Adrenal gland (tissue), 12 donors: ENCODE measurements around the gene PPP3CA. TPM values are rescaled to one million over a fixed set of nuclear protein-coding genes. Genes with fewer than 3 reads are reported as not detected.

Experiments used
- DNase-seq, 7 donors: peaks; one replicate each; pipeline ENCODE4 v3.0.0-alpha.2; 2019 to 2020
- H3K27ac ChIP-seq, 5 donors: fragments of 200-600 bp; sonication (generic) in 4 of 5; 1 replicate in 3 of 5; 2 replicates in 2 of 5; pipeline versions ENCODE4 v1.5.1 to v1.8.0; 2016 to 2020; ENCODE audit warnings: mild to moderate bottlenecking in 1 of 5
- H3K27me3 ChIP-seq: fragments of 200-600 bp; 2 replicates; pipeline ENCODE4 v1.8.0; 2021
- H3K36me3 ChIP-seq, 2 donors: fragments of 200-600 bp; replicated peaks in 1 of 2; 1 replicate in 1 of 2; 2 replicates in 1 of 2; pipeline versions ENCODE4 v1.5.1 to v1.8.0; 2018 to 2022
- H3K4me1 ChIP-seq, 2 donors: fragments of 200-600 bp; replicated peaks in 1 of 2; 1 replicate in 1 of 2; 2 replicates in 1 of 2; pipeline versions ENCODE4 v1.5.1 to v1.8.0; 2018 to 2021
- H3K4me3 ChIP-seq, 4 donors: fragments of 200-600 bp; sonication (generic) in 3 of 4; one replicate each; pipeline ENCODE4 v1.5.1; 2016 to 2018
- H3K9me3 ChIP-seq, 3 donors: fragments of 200-600 bp; sonication (generic) in 1 of 3; replicated peaks in 1 of 3; 1 replicate in 2 of 3; 2 replicates in 1 of 3; pipeline versions ENCODE4 v1.5.1 to v1.8.0; 2016 to 2021
- CTCF ChIP-seq, 6 experiments: fragments of 450-650 bp in 4 of 6; fragments of 200-600 bp in 2 of 6; sonication (generic) in 1 of 6; IDR thresholded peaks; 1 replicate in 5 of 6; 2 replicates in 1 of 6; pipeline versions ENCODE4 v1.5.1 to v1.8.0; 2016 to 2021; ENCODE audit warnings: antibody characterized with exemption in 6 of 6, mild to moderate bottlenecking in 2 of 6, moderate library complexity in 1 of 6
- POLR2A ChIP-seq, 2 donors: fragments of 450-650 bp; IDR thresholded peaks; one replicate each; pipeline ENCODE4 v1.6.1; 2017; ENCODE audit warnings: antibody characterized with exemption in 2 of 2, mild to moderate bottlenecking in 2 of 2, moderate library complexity in 1 of 2
- WGBS, 4 donors: extraction: QIAGEN DNeasy Blood & Tissue Kit in 2 of 4; methylation state at CpG; one replicate each; pipeline versions ENCODE4 v1.1.5 to v1.1.7; 2013 to 2017; 5-methylcytosine and 5-hydroxymethylcytosine counted together
- intact Hi-C, 2 donors: fragments of 100-400 bp; cut with DNase I; formaldehyde crosslinking; loops; one replicate each; pipeline versions ENCODE4 v1.14.1 to v1.15.0; 2022 to 2023
- polyA plus RNA-seq, 3 donors: library from polyadenylated mRNA; stranded (reverse); fragments of 200-250 nt in 2 of 3; fragments of 350-450 nt in 1 of 3; fragmentation: Illumina TruSeq in 1 of 3; extraction: RNeasy Lipid Tissue Mini Kit (QIAGEN cat#74804) in 1 of 3; gene quantifications; one replicate each; pipeline ENCODE4 v1.2.3, GENCODE V29; 2013 to 2014
- total RNA-seq, 9 donors: library from RNA; depleted of rRNA in 4 of 9; stranded (reverse); fragments of >200 nt in 4 of 9; fragments of 120-200 nt in 1 of 9; fragmentation: NEBNext Ultra II Directional in 1 of 9; extraction: Animal tissue kit (Norgen Biotek cat#: 25700) in 1 of 9; gene quantifications; one replicate each; pipeline versions ENCODE4 v1.1.0 to v1.2.4, GENCODE V29; 2013 to 2023
- donor health status: healthy with polysubstance abuse.
- donor health status: Bipolar disorder and iron deficiency.
- donor health status: DM: yes; HTN: yes; CAD: no.
- donor health status: DM: no; HTN: no; CAD: no.
- donor health status: DM: no; HTN: no; CAD: no.
- donor health status: DM: yes; HTN: yes; CAD: no.

The PPP3CA gene
- total and polyA plus RNA-seq, 12 donors = 13.8 to 138 (median 43.8) TPM

GRCh38 chr4:100989401-100989800, 357.9 kb downstream of the PPP3CA start:
- Histone ChIP-seq H3K4me1 (no peaks in the 10 kb centered on the region), H3K9me3 (no peaks in the 10 kb centered on the region), H3K36me3 (no peaks in the 10 kb centered on the region), H3K4me3 (no peak overlapping the region), H3K27ac (no peak overlapping the region), H3K27me3 (no peaks in the 10 kb centered on the region)
- DNase-seq = no peak
- intact Hi-C loops = no loop called here
- TF ChIP-seq POLR2A (IDR thresholded peaks at IDR 0.05) (no peak), CTCF (IDR thresholded peaks at IDR 0.05) (no peak)

- no peak for TF ChIP-seq POLR2A (IDR thresholded peaks at IDR 0.05)
- TF ChIP-seq CTCF (IDR thresholded peaks at IDR 0.05) = no peak
- no peaks in the 10 kb centered on the region for H3K27me3 ChIP-seq
- no peak for DNase-seq
- H3K36me3 ChIP-seq = no peaks in the 10 kb centered on the region
- no peaks in the 10 kb centered on the region for H3K4me1 ChIP-seq
- H3K9me3 ChIP-seq = no peaks in the 10 kb centered on the region
- H3K27ac ChIP-seq = no peak overlapping the region
- WGBS, 4 donors = 71 to 77% (median 75%) methylated on average over 4 of the region's 4 CpGs
- intact Hi-C loops = no loop called here
- H3K4me3 ChIP-seq = no peak overlapping the region
Measured at GRCh38 chr4:100988876-100989275, 358.4 kb downstream of the PPP3CA start.

- H3K27ac ChIP-seq = no peak overlapping the region
- H3K27me3 ChIP-seq = no peaks in the 10 kb centered on the region
- WGBS, 4 donors = 78 to 83% (median 81%) methylated on average over 7 to 8 of the region's 8 CpGs
- no peaks in the 10 kb centered on the region for H3K9me3 ChIP-seq
- no peak overlapping the region for H3K4me3 ChIP-seq
- no peaks in the 10 kb centered on the region for H3K4me1 ChIP-seq
- TF ChIP-seq CTCF (IDR thresholded peaks at IDR 0.05) (no peak), POLR2A (IDR thresholded peaks at IDR 0.05) (no peak)
- no peaks in the 10 kb centered on the region for H3K36me3 ChIP-seq
- no peak for DNase-seq
- intact Hi-C loops = no loop called here
Measured at GRCh38 chr4:100986360-100986868, 360.9 kb downstream of the PPP3CA start.

- H3K9me3 ChIP-seq = no peaks in the 10 kb centered on the region
- no peaks in the 10 kb centered on the region for H3K4me1 ChIP-seq
- intact Hi-C loops = no loop called here
- DNase-seq = no peak
- H3K4me3 ChIP-seq = no peak overlapping the region
- no peaks in the 10 kb centered on the region for H3K27me3 ChIP-seq
- 90 to 96% (median 95%) methylated on average over 3 of the region's 3 CpGs for WGBS, 4 donors
- TF ChIP-seq POLR2A (IDR thresholded peaks at IDR 0.05) = no peak
- TF ChIP-seq CTCF (IDR thresholded peaks at IDR 0.05) = no peak
- H3K27ac ChIP-seq = no peak overlapping the region
- H3K36me3 ChIP-seq = no peaks in the 10 kb centered on the region
Measured at GRCh38 chr4:100985576-100985975, 361.8 kb downstream of the PPP3CA start.
